GM13976 (cell line): ENCODE results near the gene ANKRD28.

Source experiments
- DNase-seq: peaks from one replicate; pipeline ENCODE4 v3.0.0; 2012; ENCODE audit warnings: low spot score
- CTCF ChIP-seq: IDR thresholded peaks from 2 replicates; pipeline ENCODE4 v1.5.1; 2012; ENCODE audit warnings: borderline replicate concordance, mild to moderate bottlenecking; ENCODE audit not compliant: insufficient read depth; ENCODE audit errors: extremely low read depth, missing control alignments, control extremely low read depth
- in situ Hi-C: fragments of 300-500 bp; cut with MboI; formaldehyde crosslinking; loops from one replicate; pipeline ENCODE4 v1.12.0; 2022; ENCODE audit warnings: low sequenced_read_pairs, mixed read lengths, inconsistent platforms; ENCODE audit not compliant: unreplicated experiment

The ANKRD28 gene

GRCh38 chr3:15645740-15646501, 151.9 kb downstream of the ANKRD28 start:
- TF ChIP-seq CTCF: no peak
- in situ Hi-C loops: no loop called here
- DNase-seq: no peak

GRCh38 chr3:15645246-15645645, 152.5 kb downstream of the ANKRD28 start:
- no peak for TF ChIP-seq CTCF
- in situ Hi-C loops: no loop called here
- DNase-seq: no peak

- TF ChIP-seq CTCF: no peak
- in situ Hi-C loops: loop anchor here (5.0 kb wide), 1 partner anchor 163 kb away; no protein-coding TSS in a partner anchor
- no peak for DNase-seq
Observed at GRCh38 chr3:15638891-15639262, 158.9 kb downstream of the ANKRD28 start.

GRCh38 chr3:15638193-15638890, 159.4 kb downstream of the ANKRD28 start:
- in situ Hi-C loops: loop anchor here (5.0 kb wide), 1 partner anchor 164 kb away; no protein-coding TSS in a partner anchor
- no peak for TF ChIP-seq CTCF
- DNase-seq: no peak

- TF ChIP-seq CTCF: no peak
- in situ Hi-C loops: loop anchor here (5.0 kb wide), 1 partner anchor 165 kb away; no protein-coding TSS in a partner anchor
- DNase-seq: no peak
Observed at GRCh38 chr3:15637131-15637951, 160.4 kb downstream of the ANKRD28 start.

GRCh38 chr3:15636028-15636709, 161.6 kb downstream of the ANKRD28 start:
- DNase-seq: peak; percentile 40
- no peak for TF ChIP-seq CTCF
- in situ Hi-C loops: loop anchor here (5.0 kb wide), 1 partner anchor 166 kb away; no protein-coding TSS in a partner anchor
